Fibroblast of upper back skin (primary cell): Measurements from ENCODE around the gene TNFRSF8.
"Not testable (repeated sequence)": the region's sequence is repeated elsewhere in the genome, so short reads cannot be mapped to it uniquely, and the experiment has no call there.

Source experiments
- DNase-seq: peaks from one replicate; pipeline ENCODE4 v3.0.0-alpha.2; 2013

The TNFRSF8 gene

DNA sequence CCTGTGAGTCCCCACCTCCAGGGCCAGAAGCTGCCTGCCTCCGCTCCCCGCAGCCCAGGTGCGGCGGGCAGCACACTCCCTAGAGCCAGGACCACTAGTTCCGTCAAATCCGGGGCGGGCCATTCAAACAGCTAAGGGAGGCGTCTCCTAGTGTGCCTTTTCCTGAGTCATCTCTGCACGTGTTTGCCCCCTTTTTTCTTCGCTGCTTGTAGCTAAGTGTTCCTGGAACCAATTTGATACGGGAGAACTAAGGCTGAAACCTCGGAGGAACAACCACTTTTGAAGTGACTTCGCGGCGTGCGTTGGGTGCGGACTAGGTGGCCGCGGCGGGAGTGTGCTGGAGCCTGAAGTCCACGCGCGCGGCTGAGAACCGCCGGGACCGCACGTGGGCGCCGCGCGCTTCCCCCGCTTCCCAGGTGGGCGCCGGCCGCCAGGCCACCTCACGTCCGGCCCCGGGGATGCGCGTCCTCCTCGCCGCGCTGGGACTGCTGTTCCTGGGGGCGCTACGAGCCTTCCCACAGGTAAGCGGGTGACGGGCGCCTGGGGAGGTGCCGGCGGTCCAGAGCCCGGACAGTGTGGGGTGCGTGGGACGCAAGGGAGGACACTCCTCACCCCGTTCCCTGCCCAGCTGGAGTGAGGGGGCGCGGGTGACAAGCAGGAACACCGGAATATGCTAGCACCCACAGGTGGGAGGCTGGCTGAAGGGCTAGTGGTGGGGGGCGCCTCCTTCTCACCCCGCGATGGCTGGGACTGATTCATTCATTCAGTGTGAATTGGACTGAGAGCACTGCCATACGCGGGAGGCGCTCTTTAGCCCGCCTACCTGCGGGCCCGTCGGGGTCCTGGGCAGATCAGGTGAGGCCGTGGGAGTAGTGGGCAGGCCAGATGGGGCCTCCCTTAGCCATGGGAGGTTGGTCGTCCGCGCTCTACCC, at the start of gene TNFRSF8:
TNFRSF8 (plus strand) TSS at position 163 of the 932 bp plus-strand sequence; CDS start at position 459, 296 bp downstream.
- no peak for DNase-seq

DNA sequence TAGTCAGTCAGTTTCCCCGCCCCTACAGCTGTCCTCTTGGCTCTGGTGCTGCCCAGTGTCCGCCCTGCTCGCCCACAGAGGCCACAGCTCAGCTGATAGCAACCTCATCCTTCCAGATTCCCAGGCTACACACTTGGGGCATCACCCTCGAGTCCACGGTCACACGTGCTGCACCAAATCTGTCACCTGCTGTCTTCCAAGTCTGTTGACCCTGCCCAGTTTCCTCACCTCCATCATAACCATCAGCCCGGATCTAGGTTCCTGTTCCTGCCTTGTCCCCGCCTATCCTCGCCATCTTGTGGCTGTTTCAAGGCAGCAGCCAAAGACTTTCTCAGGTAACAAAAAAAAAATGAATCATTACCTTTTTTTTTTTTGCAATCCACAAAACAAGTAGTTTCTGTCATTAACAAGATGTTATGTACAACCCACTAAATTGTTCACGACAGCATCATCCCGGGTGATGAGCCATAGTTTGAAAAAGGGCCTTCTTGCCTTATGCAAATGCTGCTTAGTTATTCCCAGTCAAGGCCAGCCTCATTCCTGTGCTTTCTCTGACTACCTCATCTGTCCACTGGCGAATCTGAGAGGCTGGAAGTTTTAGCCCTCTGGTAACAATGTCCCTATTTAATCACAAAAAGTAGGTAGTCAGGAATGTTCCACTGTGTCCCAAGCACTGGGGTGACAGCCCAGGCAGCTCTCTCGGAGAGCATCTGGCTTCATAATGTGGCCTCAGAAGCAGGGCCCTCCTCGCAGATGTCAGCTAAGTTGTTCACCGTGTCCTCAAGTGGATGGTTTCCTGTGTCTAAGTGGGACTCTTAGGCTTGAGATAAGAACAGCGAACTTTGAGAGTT, 48.7 kb upstream of the TNFRSF8 start:
- no peak for DNase-seq

DNA sequence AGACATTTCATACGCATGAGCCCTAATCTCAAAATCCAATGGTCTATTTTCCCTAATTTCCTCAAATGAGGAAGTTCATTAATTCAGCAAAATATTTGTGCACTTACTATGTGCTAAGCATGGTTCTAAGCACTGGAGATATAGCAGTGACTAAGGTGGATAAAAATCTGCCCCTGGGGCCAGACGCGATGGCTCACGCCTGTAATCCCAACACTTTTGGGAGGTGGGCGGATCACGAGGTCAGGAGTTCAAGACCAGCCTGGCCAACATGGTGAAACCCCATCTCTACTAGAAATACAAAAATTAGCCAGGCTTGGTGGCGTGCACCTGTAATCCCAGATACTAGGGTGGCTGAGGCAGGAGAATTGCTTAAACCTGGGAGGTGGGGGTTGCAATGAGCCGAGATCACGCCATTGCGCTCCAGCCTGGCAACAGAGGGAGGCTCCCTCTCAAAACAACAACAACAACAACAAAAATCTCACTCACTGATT, 48.1 kb upstream of the TNFRSF8 start:
- DNase-seq = no peak

DNA sequence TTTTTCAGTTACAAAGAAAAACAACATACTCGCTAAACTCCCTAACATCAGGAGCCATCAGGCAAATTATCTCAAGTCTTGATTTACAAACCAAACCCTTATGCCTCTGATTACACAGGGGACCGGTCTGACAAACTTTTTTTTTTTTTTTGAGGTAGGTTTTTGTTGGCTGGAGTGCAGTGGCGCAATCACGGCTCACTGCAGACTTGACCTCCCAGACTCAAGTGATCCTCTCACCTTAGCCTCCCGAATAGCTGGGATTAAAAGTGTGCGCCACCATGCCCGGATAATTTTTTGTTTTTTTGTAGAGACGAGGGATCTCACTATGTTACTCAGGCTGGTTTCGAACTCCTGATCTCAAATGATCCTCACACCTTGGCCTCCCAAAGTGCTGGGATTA, 47.6 kb upstream of the TNFRSF8 start:
- DNase-seq = no peak

DNA sequence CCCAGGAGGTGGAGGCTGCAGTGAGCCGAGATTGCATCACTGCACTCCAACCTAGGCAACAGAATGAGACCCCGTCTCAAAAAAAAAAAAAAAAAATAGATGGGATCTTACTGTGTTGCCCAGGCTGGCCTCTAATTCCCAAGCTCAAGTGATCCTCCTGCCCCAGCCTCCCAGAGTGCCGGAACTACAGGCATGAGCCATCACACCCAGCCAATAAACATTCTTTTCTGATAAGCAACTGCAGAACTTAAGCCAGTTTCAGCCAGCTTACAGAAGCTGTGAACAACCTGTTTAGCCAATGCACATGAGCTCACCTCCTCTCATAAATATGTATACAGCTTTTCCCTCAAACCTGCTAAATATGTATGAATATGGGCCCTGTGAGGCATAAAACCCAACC, 46.9 kb upstream of the TNFRSF8 start:
- DNase-seq = no peak

DNA sequence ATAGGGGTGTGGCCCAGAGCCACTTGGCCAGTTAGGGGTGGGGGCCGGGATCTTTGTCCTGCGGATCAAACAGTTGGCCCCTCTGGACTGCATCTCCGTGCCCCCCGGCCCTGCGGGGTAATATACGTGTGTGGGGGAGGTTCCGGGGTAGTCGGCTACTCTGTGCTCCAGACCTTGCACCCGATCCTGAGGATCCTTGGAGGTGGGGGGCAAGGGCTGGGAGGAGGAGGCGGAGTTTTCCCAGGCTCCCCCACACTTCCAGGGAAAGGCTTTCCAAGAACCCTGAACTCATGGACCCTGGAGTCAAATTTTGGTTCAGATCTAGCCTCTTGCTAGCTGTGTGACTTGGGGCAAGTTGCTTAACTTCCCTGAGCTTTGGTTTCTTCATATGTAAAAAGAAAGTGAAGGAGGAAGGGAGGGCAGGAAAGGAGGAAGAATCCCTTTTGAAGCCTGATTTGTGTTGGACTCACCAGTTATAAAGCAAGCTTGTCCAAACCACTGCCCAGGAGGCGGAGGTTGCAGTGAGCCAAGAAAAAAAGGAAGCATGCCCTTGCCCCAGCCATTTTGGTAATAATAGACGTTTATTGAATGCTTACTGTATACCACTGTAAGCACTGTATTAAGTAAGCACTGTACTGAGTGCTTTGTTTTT, 43.1 kb upstream of the TNFRSF8 start:
- no peak for DNase-seq

DNA sequence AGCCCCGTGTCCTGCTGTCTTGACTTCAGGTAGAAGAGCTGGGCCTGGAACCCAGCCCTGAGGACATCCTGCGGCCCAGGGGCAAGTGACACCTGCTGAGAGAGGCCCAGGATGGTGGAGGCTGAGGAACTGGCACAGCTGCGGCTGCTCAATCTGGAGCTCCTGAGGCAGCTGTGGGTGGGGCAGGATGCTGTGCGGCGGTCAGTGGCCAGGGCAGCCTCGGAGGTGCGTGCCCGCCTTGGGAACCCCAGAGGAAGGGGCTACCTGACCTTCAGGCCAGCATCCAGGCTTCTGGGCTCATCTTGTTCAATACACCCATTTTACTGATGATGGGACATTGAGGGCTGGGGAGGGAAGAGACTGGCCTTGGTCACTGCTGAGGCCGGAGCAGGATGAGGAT, 41.5 kb upstream of the TNFRSF8 start:
- no peak for DNase-seq

DNA sequence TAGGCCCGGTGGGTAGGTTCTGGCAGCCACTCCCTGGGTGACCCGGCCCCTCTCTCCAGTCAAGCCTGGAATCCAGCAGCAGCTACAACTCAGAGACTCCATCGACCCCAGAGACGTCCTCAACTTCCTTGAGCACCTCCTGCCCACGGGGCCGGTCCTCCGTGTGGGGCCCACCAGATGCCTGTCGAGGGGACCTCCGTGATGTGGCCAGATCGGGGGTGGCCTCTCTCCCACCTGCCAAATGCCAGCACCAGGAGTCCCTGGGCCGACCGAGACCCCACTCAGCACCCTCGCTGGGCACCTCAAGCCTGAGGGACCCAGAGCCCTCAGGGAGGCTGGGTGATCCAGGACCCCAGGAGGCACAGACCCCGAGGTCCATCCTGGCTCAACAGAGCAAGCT, 41.1 kb upstream of the TNFRSF8 start:
- no peak for DNase-seq

DNA sequence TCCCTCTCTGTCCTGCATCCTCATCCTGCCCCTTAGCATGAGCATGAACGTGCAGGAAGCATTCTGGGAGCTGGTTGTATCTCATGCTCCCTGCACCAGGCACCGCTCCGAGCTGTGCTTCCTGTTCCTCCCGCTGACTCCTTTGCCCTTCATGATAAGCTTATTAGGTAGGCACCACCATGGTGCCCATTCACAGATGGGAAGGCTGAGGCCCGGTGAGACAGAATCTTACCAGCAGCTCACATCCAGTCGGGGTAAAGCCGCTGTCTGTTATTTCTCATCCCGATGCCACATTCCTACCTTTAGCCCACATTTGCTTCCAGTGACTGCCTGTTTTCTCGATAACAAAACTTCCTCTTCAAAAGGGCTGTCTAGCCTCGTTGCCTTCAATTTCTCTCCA, 36.5 kb upstream of the TNFRSF8 start:
- DNase-seq = no peak

DNA sequence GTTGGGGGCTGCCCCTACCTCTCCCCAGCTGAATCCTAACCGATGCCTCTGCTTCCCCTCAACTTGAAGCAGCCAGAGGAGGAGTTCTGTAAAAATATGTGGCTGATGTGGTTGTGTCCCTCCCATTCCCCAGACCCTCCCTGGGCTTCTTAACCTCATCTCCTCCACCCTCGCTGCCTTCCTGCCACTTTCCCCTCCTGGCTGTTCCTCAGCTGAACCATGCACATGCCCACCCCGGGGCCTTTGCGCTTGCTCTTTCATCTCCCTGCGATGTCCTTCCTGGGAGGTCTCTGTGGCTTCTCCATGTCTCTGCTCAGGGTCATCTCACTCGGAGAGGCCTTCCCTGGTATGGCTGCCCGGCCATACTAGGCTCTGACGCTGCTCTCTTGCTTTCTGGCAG, 34.9 kb upstream of the TNFRSF8 start:
- DNase-seq = no peak

DNA sequence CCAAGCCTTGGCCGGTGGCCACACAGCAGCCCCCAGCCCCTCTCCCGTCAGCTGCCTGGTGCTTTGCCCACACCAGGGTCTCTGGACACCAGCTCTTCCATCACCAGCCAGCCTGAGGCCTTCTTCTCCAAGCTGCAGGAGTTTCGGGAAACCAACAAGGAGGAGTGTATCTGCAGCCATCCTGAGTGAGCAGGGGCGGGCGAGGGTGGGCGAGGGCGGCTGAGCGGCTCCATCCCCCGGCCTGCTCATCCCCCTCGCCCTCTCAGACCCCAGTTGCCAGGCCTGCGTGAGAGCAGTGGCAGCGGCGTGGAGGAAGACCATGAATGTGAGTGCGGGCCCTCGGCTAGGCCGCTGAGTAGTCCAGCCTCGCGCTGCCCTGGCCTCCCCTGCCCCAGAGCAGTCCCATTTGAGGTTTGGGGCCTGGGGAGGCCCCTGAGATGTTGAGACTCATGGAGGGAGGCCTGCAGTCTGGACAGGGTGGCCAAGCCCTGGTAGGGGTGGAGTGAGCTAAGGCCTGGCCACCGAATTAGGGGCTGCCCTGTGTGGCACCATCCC, 34.1 kb upstream of the TNFRSF8 start:
- DNase-seq = no peak

DNA sequence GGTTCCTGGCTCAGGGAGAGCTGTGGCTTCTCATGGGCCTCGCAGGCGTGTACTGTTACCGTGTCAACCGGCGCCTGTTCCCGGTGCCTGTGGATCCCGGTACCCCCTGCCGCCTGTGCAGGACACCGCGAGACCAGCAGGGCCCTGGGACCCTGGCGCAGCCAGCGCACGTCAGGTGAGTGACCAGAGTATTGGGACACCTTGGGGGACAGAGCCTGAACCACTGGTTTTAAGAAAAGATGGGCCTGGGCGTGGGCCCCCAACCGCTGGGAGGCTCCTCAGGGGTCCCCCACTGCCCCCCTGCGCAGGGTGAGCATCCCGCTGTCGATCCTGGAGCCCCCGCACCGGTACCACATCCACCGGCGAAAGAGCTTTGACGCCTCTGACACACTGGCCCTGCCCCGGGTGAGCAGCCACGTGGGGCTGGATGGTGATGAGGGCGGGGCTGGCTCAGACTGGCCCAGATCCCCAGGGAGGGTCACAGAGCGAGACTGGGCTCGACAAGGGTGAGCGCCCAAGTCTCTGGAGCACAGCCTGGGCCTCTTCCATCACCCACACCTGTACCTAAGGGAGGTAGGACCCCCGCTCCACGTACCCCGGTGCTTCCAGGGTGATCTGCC, 33.3 kb upstream of the TNFRSF8 start:
- DNase-seq = no peak

DNA sequence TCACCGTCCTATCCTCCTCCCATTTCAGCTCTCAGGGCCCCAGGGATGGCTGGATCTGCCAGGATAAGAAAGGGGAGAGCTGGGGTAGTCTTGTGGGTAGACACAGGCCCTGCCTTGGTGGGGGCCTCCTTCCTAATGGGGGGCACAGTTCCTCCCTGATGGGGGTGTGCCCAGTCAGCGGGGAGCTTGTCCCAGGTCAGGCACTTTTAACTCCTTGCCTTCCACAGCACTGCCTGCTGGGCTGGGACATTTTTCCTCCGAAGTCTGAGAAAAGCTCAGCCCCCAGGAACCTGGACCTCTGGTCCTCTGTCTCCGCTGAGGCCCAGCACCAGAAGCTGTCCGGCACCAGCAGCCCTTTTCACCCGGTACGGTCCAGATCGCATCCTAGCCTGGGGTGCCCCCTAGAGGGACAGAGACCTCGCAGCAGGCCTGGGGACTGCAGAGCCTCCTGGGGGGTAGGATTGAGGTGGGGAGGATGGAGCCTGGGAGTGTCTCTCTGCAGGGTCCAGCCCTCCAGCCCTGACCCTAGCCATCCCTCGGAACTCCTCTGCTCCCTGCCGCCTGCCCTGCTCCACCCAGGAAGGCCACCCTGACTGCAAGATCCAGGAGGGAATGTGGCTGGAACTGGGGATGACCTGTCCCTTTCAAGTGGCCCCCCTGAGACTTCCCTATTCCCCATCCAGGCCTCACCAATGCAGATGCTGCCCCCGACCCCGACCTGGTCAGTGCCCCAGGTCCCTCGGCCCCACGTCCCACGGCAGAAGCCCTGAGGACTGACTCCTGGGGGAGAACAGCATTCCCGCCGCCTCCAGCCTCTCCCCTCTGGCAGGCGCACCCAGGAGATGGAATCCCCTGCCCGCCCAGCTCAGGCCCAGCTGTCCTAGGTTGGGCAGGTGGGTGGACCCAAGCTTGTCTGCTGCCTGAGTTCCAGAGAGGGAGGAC, 31.8 kb upstream of the TNFRSF8 start:
- no peak for DNase-seq

DNA sequence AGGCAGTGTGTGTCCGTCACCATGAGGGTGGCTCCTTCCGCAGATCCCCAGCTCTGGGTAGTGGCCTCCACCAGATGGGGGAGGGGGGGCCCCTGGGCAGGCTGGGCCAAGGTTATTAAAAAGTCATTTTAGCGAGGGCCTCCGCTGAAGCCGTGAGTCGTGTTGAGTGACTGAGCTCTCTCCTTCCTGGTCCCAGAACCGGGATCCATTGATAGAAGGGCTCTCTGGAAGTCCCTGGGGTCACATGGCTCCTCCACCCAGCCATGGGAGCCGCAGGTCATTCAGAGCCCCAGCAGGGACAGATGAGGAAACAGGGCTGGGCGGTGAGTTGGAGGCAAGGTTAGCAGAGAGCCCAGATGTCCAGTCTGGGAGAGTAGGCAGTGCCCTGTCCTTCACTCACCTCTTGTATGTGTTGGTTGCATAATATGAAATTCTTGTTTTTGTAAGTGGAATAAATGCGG, 30.9 kb upstream of the TNFRSF8 start:
- no peak for DNase-seq

DNA sequence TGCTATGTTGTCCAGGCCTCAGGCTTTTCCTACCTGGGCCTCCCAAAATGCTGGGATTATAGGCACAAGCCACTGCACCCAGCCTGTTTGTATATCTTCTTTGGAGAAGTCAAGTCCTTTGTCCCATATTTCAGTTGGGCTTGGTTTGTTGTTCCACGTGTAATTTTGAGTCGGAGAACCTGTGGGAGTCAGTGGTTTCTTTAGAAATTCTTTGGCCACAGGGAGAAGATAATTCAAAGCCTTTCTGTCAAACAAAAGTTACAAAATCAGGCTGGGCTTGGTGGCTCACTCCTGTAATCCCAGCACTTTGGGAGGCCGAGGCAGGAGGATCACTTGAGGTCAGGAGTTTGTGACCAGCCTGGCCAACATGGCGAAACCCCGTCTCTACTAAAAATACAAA, 29.7 kb upstream of the TNFRSF8 start:
- not testable (repeated sequence) for DNase-seq

DNA sequence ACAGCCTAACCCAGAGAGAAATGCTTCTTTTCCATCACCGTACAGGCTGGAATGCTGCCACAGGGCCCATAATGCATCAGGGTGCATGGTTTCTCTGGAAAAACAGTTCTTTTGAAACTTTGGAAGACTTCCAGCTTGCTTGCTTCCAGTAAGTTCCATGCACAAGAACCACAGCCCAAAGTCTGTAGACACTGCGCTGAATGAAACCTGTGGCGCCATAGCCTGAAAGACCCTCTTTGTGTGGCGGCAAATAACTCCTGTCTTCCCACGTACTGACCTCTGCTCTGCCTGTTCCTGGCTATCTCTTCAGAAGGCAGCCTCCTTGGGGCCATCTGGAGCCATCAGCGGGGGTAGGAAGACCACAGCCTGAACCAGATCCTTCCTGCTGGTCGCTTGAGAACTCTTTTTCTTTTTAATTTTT, 28.7 kb upstream of the TNFRSF8 start:
- DNase-seq = peak; percentile 60

DNA sequence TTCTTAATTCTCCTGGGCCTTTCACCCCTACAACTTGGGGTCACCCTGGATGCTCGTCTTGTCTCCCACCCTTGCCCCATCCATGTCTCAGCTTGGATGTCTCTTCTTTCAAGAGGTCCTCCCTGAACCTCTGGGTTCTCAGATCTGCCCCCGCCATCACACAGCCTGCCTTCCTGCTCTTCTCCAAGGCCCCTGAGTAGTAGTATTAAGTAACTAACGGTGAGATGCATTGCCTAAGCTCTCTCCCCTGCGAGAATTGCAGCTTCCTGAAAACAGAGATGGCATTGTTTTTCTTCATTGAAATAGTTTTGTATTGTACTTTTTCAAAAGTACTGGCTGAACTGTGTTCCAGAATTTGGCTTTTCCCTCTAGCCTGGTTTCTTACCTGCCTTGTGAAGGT, 27.8 kb upstream of the TNFRSF8 start:
- no peak for DNase-seq

DNA sequence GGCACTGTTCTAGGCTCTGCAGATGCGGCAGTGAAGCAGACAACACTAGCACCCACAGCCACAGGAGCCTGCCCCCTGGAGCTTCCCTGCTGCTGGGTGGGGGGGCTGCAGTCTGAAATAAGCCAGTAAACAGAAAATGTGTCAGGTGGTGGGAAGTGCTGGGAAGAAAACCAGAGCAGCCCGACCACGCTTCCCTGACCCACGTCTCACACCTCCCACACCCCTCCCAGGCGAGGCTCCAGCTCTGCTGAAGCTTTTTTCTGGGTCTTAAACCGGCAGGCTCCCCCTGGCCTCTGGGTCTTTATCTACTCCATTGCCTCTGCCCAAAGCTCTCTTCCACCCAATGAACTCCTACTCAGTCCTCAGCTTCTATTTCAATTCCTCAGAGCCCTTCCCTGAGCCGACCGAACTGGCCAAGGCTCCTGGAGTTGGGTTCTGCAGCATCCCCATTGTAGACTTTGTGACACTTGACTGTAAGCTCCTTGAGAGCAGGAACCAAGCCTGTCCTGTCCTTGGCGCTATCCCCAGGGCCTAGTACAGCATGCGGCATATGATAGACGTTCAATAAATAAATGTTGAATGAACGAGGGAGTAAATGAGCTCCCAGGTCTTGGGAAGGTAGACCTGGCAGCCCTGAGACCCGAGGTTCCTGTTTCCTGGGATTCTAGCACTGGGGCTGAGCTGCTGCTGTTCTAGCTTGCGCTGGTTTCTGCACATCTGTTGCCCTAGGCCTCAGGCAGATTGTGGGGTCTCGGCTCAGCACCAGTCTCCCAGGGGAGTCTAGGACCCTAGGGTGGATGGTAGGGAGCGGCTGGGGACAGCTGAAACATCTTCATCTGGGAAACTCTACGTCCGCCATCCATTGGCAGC, 25.4 kb upstream of the TNFRSF8 start:
- no peak for DNase-seq

DNA sequence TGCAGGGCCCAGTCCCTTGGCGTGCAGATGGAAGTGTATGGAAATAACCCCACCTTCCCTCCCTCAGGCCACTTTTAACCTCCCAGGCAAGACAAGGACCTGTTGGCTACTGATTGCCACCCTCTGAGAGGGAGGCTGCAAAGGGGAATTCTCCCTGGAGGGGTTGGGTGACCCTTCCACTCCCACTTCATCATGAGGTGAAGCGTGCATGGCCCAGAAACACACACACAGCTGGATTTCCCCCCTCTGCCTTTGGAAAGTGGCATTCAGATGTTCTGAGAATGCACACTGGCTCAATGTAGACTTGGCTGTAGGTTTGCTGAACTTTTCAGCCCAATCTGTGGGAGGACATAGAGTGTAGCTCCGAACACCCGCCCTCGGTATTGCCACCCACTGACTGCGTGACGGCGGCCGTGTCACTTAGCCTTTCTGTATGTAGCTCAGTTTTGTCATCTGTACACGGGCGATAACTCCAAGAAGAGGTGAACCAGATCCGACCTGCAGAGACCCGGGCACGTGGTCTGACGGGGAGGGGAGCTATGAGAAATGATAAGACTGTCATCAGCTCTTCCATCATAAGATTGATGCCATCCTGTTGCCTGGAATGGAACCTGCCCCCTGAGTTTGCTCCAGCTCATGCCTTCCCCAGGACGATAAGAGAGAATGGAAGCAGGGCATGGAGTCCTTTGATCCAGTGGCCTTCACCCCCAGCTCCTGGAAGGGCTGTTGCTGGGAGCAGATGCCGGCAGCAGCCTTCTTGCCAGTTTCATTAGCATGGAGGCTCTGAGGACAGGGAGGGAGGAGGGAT, 24.5 kb upstream of the TNFRSF8 start:
- no peak for DNase-seq
